Stomach (tissue), 9 donors: Measurements from ENCODE around the gene SPACDR. TPM values are rescaled to one million over a fixed set of nuclear protein-coding genes. Genes with fewer than 3 reads are reported as not detected.

Experiments
- DNase-seq, 2 donors: peaks; one replicate each; pipeline versions ENCODE4 v3.0.0 to v3.0.0-alpha.2; 2013 to 2019
- H3K27ac ChIP-seq, 5 donors: fragments of 200-600 bp in 4 of 5; sonication (generic) in 4 of 5; one replicate each; pipeline ENCODE4 v1.5.1; 2013 to 2019; ENCODE audit warnings: mild to moderate bottlenecking in 1 of 5, moderate library complexity in 1 of 5
- H3K27me3 ChIP-seq, 3 donors: fragments of 200-600 bp; sonication (generic); one replicate each; pipeline ENCODE4 v1.5.1; 2017 to 2019; ENCODE audit warnings: mixed run types in 1 of 3
- H3K36me3 ChIP-seq, 4 donors: fragments of 200-600 bp; sonication (generic); 1 replicate in 3 of 4; 2 replicates in 1 of 4; pipeline ENCODE4 v1.5.1; 2016 to 2019
- H3K4me1 ChIP-seq, 4 donors: fragments of 200-600 bp; sonication (generic); one replicate each; pipeline ENCODE4 v1.5.1; 2016 to 2019
- H3K4me3 ChIP-seq, 4 donors: fragments of 200-600 bp; sonication (generic) in 3 of 4; one replicate each; pipeline ENCODE4 v1.5.1; 2016 to 2019; ENCODE audit warnings: mild to moderate bottlenecking in 1 of 4
- H3K9me3 ChIP-seq, 4 donors: fragments of 200-600 bp; sonication (generic); one replicate each; pipeline ENCODE4 v1.5.1; 2016 to 2019
- EP300 ChIP-seq: sonication (generic); formaldehyde crosslinking; IDR thresholded peaks from one replicate; pipeline ENCODE4 v1.6.1; 2017; ENCODE audit warnings: antibody characterized with exemption
- POLR2A ChIP-seq, 4 donors: fragments of 450-650 bp; IDR thresholded peaks; one replicate each; pipeline ENCODE4 v1.6.1; 2016; ENCODE audit warnings: antibody characterized with exemption in 4 of 4, control low read depth in 2 of 4, mild to moderate bottlenecking in 1 of 4, moderate library complexity in 1 of 4
- POLR2AphosphoS5 ChIP-seq, 3 donors: sonication (generic); formaldehyde crosslinking; IDR thresholded peaks; one replicate each; pipeline ENCODE4 v1.6.1; 2016; ENCODE audit warnings: antibody characterized with exemption in 3 of 3
- WGBS, 5 donors: extraction: QIAGEN DNeasy Blood & Tissue Kit in 3 of 5; methylation state at CpG; one replicate each; pipeline versions ENCODE4 v1.1.5 to v1.1.7; 2013 to 2018; 5-methylcytosine and 5-hydroxymethylcytosine counted together
- intact Hi-C: fragments of 100-400 bp; cut with DNase I; formaldehyde crosslinking; loops from one replicate; pipeline ENCODE4 v1.15.1; 2023; ENCODE audit warnings: low total_unique reads
- polyA plus RNA-seq, 3 donors: library from polyadenylated mRNA; stranded (reverse); fragments of 200-250 nt; gene quantifications; one replicate each; pipeline ENCODE4 v1.2.3, GENCODE V29; 2013
- total RNA-seq, 5 donors: library from RNA; depleted of rRNA; stranded (reverse); fragments of >200 nt; gene quantifications; one replicate each; pipeline versions ENCODE4 v1.1.0 to v1.2.3, GENCODE V29; 2014 to 2016
- TF ChIP-seq, protein P1 (sequence below), 7 experiments: fragments of 450-650 bp in 4 of 7; fragments of 200-600 bp in 3 of 7; sonication (generic) in 3 of 7; IDR thresholded peaks; one replicate each; pipeline ENCODE4 v1.5.1; 2016 to 2019; ENCODE audit warnings: antibody characterized with exemption in 7 of 7, control low read depth in 2 of 7, mild to moderate bottlenecking in 1 of 7
- donor health status: healthy with polysubstance abuse.
- donor health status: Bipolar disorder and iron deficiency.
- donor health status: healthy.

The SPACDR gene
- total and polyA plus RNA-seq, 8 donors = 0.65 to 2.3 (median 1.1) TPM; not detected in 5

DNA sequence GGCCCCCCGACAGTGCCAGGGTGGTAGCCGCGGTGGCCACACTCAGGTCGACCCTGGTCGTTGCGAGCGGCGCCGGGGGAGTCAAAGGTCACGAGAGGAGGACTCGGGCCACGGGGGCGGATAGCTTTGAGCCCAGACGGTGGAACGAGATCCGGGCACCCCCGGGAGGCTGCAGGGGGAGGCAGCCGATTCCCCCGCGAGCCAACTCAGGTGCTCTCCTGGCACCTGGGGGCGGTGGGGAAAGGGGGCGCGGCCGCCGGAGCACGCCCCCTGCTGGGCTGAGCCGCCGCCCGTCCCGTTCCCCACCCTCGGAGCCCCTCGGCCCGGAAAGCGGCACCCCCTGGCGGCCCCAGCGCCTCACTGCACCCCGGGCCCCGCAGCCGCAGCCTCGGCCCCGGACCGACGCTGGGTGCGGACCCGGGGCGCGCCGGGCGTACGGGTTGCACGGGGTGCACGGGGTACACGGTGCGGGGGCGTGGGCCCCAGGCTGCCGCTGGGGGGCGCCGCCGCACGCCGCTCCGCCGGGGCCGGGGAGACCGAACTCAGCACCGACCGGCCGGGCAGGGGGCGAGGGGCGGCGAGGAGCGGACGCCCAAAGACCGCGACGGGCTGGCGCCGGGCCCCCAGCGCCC is 19.1 kb upstream of the SPACDR start:
- Histone ChIP-seq H3K9me3 (no peaks in the 10 kb centered on the region), H3K27me3 (no peaks in the 10 kb centered on the region), H3K4me3 (peak overlapping the region; percentile 62 to 77 (median 70)), H3K36me3 (no peaks in the 10 kb centered on the region), H3K27ac (peak overlapping the region in 4 of 5 donors; percentile 26 to 78 (median 49)), H3K4me1 (peaks cover 14 to 32% (median 26%) of the 10 kb centered on the region in 4 donors)
- DNase-seq = peak; percentile 77 to 92
- 0 to 1% (median 1%) methylated on average over 17 to 78 of the region's 79 CpGs for WGBS, 5 donors
- no peak for TF ChIP-seq EP300
- TF ChIP-seq, protein P1, sequence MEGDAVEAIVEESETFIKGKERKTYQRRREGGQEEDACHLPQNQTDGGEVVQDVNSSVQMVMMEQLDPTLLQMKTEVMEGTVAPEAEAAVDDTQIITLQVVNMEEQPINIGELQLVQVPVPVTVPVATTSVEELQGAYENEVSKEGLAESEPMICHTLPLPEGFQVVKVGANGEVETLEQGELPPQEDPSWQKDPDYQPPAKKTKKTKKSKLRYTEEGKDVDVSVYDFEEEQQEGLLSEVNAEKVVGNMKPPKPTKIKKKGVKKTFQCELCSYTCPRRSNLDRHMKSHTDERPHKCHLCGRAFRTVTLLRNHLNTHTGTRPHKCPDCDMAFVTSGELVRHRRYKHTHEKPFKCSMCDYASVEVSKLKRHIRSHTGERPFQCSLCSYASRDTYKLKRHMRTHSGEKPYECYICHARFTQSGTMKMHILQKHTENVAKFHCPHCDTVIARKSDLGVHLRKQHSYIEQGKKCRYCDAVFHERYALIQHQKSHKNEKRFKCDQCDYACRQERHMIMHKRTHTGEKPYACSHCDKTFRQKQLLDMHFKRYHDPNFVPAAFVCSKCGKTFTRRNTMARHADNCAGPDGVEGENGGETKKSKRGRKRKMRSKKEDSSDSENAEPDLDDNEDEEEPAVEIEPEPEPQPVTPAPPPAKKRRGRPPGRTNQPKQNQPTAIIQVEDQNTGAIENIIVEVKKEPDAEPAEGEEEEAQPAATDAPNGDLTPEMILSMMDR (IDR thresholded peaks at IDR 0.05) = peak in 5 of 7 experiments; percentile 47 to 99 (median 94)
- intact Hi-C loops = no loop called here

DNA sequence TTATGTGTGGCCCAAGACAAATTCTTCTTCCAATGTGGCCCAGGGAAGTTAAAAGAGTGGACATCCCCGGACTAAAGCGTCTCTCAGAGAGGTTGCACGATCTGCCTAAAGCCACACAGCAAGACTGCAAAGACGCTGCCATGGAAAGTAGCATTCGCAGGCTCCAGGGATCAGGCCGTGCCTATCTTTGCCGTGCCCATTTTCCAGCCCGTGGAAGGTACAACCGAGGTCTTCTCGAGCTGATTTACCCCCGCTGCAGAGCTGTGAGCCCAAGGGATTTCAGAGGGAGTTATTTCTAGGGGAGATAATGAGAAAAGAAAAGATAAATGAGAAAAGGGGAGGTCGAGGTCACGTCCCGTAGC is 18.6 kb upstream of the SPACDR start:
- Histone ChIP-seq H3K36me3 (no peaks in the 10 kb centered on the region), H3K4me3 (peak overlapping the region; percentile 62 to 77 (median 70)), H3K27me3 (no peaks in the 10 kb centered on the region), H3K9me3 (no peaks in the 10 kb centered on the region), H3K4me1 (peaks cover 15 to 35% (median 30%) of the 10 kb centered on the region in 4 donors), H3K27ac (peak overlapping the region in 3 of 5 donors; percentile 29 to 78 (median 69))
- intact Hi-C loops = no loop called here
- no peak for DNase-seq
- WGBS, 5 donors = 34 to 45% (median 40%) methylated on average over 14 of the region's 14 CpGs
- TF ChIP-seq EP300 (no peak), POLR2AphosphoS5 (IDR thresholded peaks at IDR 0.05) (no peak), POLR2A (IDR thresholded peaks at IDR 0.05) (no peak)
- TF ChIP-seq, protein P1 (IDR thresholded peaks at IDR 0.05) = no peak

DNA sequence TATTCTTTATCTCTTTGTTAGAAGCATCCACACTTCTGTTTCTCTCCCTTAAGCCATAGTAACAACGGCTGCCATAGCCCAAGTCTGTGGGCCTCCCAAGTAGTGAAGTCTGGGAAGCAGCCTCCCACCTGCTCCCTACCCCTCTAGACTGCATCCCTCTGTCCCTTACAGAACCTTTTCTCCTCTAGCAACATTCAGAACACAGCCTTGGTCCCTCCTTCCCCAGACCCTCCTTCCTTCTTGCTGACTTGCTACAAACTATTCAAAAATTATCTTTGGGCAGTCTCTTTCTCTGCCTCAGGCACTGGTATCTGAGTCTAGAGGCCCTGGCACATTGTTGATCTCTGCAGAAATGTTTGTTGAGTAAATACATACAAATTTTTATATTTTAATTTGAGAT is 17.4 kb upstream of the SPACDR start:
- TF ChIP-seq, protein P1 (IDR thresholded peaks at IDR 0.05) = no peak
- no peak for TF ChIP-seq POLR2A (IDR thresholded peaks at IDR 0.05)
- no peak for TF ChIP-seq EP300
- no peak for TF ChIP-seq POLR2AphosphoS5 (IDR thresholded peaks at IDR 0.05)
- no peak for DNase-seq
- peaks cover 27 to 48% (median 42%) of the 10 kb centered on the region in 4 donors for H3K4me1 ChIP-seq
- no peaks in the 10 kb centered on the region for H3K27me3 ChIP-seq
- peaks cover 0 to 4% (median 2%) of the 10 kb centered on the region in 4 donors for H3K36me3 ChIP-seq
- intact Hi-C loops = no loop called here
- H3K9me3 ChIP-seq = no peaks in the 10 kb centered on the region
- no peak overlapping the region for H3K27ac ChIP-seq
- no peak overlapping the region for H3K4me3 ChIP-seq
- 83 to 90% (median 89%) methylated on average over 1 of the region's 1 CpG for WGBS, 5 donors

DNA sequence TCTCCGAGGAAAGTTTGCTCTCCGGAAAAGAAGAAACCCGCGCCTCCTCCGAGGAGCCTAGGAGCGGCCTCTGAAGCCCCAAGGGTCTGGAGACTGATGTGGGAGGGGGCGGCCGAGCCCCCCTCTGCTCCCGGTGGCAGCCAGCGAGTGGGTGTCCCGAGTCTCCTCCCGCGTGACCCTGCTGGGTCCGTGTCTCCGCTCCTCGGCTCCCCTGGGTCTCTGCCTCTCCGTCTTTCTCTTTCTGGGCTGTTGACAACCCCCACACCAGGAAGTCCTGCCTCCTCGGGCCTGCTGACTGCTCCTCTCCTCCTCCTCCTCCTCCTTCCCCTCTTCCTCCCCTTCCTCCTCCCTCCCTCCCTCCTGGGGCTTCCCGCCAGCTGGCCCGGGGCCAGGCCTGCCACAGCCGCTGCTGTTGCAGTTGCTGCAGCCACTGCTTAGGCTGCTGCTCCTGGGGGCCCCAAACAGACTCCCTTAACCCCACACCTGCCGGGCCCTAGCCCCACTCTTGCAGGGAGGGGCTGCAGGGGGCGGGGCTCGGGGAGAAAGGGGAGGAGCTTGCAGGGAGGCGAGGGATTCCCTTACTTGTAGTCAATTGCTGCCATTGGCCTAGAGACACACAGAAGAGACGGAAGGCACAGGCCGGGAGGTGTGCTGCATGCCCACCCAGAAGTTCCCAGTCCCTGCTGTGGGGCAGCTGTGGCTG is 15.0 kb upstream of the SPACDR start, which contains the start of gene TSC22D4:
TSC22D4 (minus strand) TSS at position 257 of the 703 bp plus-strand sequence. CDS start 1,176 bp downstream, outside the sequence.
- Histone ChIP-seq H3K27me3 (no peaks in the 10 kb centered on the region), H3K27ac (peak within 1 kb of the TSS; percentile 91 to 98 (median 95)), H3K36me3 (peaks cover 8 to 25% (median 14%) of the 10 kb centered on the region in 4 donors), H3K4me3 (peak within 1 kb of the TSS; percentile 97 to 100 (median 98)), H3K9me3 (no peaks in the 10 kb centered on the region), H3K4me1 (peaks cover 43 to 64% (median 57%) of the 10 kb centered on the region in 4 donors)
- intact Hi-C loops = loop anchor here (10.0 kb wide), 1 partner anchor 196 kb away; the partner anchor contains the start of gene GNB2
- peak; percentile 96 to 97 for DNase-seq
- WGBS, 5 donors = 1% methylated on average over 23 to 27 of the region's 27 CpGs
- TF ChIP-seq POLR2A (IDR thresholded peaks at IDR 0.05) (peak in 1 of 4 donors; percentile 63), POLR2AphosphoS5 (IDR thresholded peaks at IDR 0.05) (peak; percentile 59 to 91 (median 89))
- TF ChIP-seq, protein P1 (IDR thresholded peaks at IDR 0.05) = no peak
